Measurements from ENCODE around the gene EEA1. TPM values are rescaled to one million over a fixed set of nuclear protein-coding genes. Genes with fewer than 3 reads are reported as not detected.

EEA1 gene
- total and polyA plus RNA-seq, 2 experiments from 2014 or later, result 19.1 to 20.7 TPM

- H2AFZ ChIP-seq, result no peak overlapping the region
- 88% methylated on average over 7 of the region's 7 CpGs for WGBS (ENCODE audit: low lambda C conversion rate, missing lambda C conversion rate)
- H3K27me3 ChIP-seq, result no peaks in the 10 kb centered on the region
- TF ChIP-seq EZH2 (IDR thresholded peaks at IDR 0.05; ENCODE audit: borderline replicate concordance) (no peak), EZH2phosphoT487 (IDR thresholded peaks at IDR 0.05; ENCODE audit: low read depth, severe bottlenecking, unreplicated experiment) (no peak), CTCF (IDR thresholded peaks at IDR 0.05; ENCODE audit: poor library complexity) (no peak)
- H3K27ac ChIP-seq, result no peak overlapping the region
- H3K79me2 ChIP-seq, result peaks cover 99% of the 10 kb centered on the region
- no peak overlapping the region for H3K4me3 ChIP-seq
- no peak for DNase-seq (ENCODE audit: low spot score)
- no peak overlapping the region for H3K4me2 ChIP-seq
- no peaks in the 10 kb centered on the region for H3K9me3 ChIP-seq (ENCODE audit: low read depth)
- H3K36me3 ChIP-seq (replicated peaks; ENCODE audit: insufficient read depth, low read depth), result no peaks in the 10 kb centered on the region
- peaks cover 10% of the 10 kb centered on the region for H4K20me1 ChIP-seq (ENCODE audit: insufficient read depth, poor library complexity, severe bottlenecking)
- no peaks in the 10 kb centered on the region for H3K9me2 ChIP-seq (replicated peaks; ENCODE audit: insufficient read depth)
- no peaks in the 10 kb centered on the region for H3K4me1 ChIP-seq (ENCODE audit: insufficient read depth)
These were observed 23.1 kb downstream of the EEA1 start for GRCh38 chr12:92905811-92906554.

- WGBS (ENCODE audit: low lambda C conversion rate, missing lambda C conversion rate), result 86% methylated on average over 9 of the region's 9 CpGs
These were observed 23.8 kb downstream of the EEA1 start for GRCh38 chr12:92905258-92905810.

GRCh38 chr12:92900941-92901340 is 28.2 kb downstream of the EEA1 start:
- no peak overlapping the region for H3K4me2 ChIP-seq
- no peaks in the 10 kb centered on the region for H3K4me1 ChIP-seq (ENCODE audit: insufficient read depth)
- no peak overlapping the region for H2AFZ ChIP-seq
- peaks cover 86% of the 10 kb centered on the region for H3K79me2 ChIP-seq
- peaks cover under 1% of the 10 kb centered on the region for H4K20me1 ChIP-seq (ENCODE audit: insufficient read depth, poor library complexity, severe bottlenecking)
- H3K9me3 ChIP-seq (ENCODE audit: low read depth), result no peaks in the 10 kb centered on the region
- TF ChIP-seq CTCF (IDR thresholded peaks at IDR 0.05; ENCODE audit: poor library complexity), result no peak
- TF ChIP-seq EZH2phosphoT487 (IDR thresholded peaks at IDR 0.05; ENCODE audit: low read depth, severe bottlenecking, unreplicated experiment), result no peak
- TF ChIP-seq EZH2 (IDR thresholded peaks at IDR 0.05; ENCODE audit: borderline replicate concordance), result no peak
- no peaks in the 10 kb centered on the region for H3K27me3 ChIP-seq
- H3K27ac ChIP-seq, result no peak overlapping the region
- DNase-seq (ENCODE audit: low spot score), result no peak
- 96% methylated on average over 6 of the region's 6 CpGs for WGBS (ENCODE audit: low lambda C conversion rate, missing lambda C conversion rate)
- H3K36me3 ChIP-seq (replicated peaks; ENCODE audit: insufficient read depth, low read depth), result no peaks in the 10 kb centered on the region
- H3K9me2 ChIP-seq (replicated peaks; ENCODE audit: insufficient read depth), result no peaks in the 10 kb centered on the region
- no peak overlapping the region for H3K4me3 ChIP-seq

More at GRCh38 chr12:92905258-92905810, 23.8 kb downstream of the EEA1 start:
- Histone ChIP-seq H3K4me2 (no peak overlapping the region), H4K20me1 (ENCODE audit: insufficient read depth, poor library complexity, severe bottlenecking) (peaks cover 10% of the 10 kb centered on the region), H3K27me3 (no peaks in the 10 kb centered on the region), H3K9me3 (ENCODE audit: low read depth) (no peaks in the 10 kb centered on the region), H3K4me3 (no peak overlapping the region), H2AFZ (no peak overlapping the region), H3K27ac (no peak overlapping the region), H3K9me2 (replicated peaks; ENCODE audit: insufficient read depth) (no peaks in the 10 kb centered on the region), H3K79me2 (peaks cover 99% of the 10 kb centered on the region), H3K36me3 (replicated peaks; ENCODE audit: insufficient read depth, low read depth) (no peaks in the 10 kb centered on the region), H3K4me1 (ENCODE audit: insufficient read depth) (no peaks in the 10 kb centered on the region)
- no peak for TF ChIP-seq EZH2 (IDR thresholded peaks at IDR 0.05; ENCODE audit: borderline replicate concordance)
- no peak for TF ChIP-seq EZH2phosphoT487 (IDR thresholded peaks at IDR 0.05; ENCODE audit: low read depth, severe bottlenecking, unreplicated experiment)
- no peak for TF ChIP-seq CTCF (IDR thresholded peaks at IDR 0.05; ENCODE audit: poor library complexity)
- DNase-seq (ENCODE audit: low spot score), result no peak

Measured in hepatocyte (in vitro differentiated cells).